ENCODE data around the gene TEX9. TPM values are rescaled to one million over a fixed set of nuclear protein-coding genes. Genes with fewer than 3 reads are reported as not detected.
"Not testable (repeated sequence)": the region's sequence is repeated elsewhere in the genome, so short reads cannot be mapped to it uniquely, and the experiment has no call there.

The TEX9 gene
- total and polyA plus RNA-seq, 10 donors = 2.4 to 21.4 (median 5.8) TPM

DNA sequence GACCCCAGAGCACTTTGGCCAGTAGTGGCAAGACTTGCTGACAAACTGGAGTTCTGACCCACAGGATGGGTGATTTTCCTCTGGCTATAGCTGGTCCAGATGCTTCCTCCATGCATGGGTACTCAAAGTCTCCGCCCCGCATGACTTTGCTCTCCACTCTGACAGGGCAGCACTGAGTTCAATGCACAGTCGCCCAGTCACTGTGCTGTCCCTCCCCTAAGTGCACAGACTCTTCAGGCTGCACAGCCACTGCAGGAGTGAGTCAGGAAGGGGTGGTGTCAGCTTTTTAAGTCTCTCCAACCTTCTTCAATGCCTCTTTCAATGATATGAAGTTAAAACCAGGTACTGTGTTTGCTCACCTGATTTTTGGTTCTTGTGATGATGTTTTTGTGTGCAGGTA is 17.8 kb downstream of the TEX9 start:
- Histone ChIP-seq H3K27me3 (replicated peaks in 1 of 7) (no peaks in the 10 kb centered on the region), H3K4me1 (no peaks in the 10 kb centered on the region), H3K36me3 (no peaks in the 10 kb centered on the region), H3K27ac (no peak overlapping the region), H3K9me3 (peaks cover 0 to 36% (median 26%) of the 10 kb centered on the region in 8 donors), H3K4me3 (no peak overlapping the region)
- DNase-seq = no peak
- TF ChIP-seq, protein P1, sequence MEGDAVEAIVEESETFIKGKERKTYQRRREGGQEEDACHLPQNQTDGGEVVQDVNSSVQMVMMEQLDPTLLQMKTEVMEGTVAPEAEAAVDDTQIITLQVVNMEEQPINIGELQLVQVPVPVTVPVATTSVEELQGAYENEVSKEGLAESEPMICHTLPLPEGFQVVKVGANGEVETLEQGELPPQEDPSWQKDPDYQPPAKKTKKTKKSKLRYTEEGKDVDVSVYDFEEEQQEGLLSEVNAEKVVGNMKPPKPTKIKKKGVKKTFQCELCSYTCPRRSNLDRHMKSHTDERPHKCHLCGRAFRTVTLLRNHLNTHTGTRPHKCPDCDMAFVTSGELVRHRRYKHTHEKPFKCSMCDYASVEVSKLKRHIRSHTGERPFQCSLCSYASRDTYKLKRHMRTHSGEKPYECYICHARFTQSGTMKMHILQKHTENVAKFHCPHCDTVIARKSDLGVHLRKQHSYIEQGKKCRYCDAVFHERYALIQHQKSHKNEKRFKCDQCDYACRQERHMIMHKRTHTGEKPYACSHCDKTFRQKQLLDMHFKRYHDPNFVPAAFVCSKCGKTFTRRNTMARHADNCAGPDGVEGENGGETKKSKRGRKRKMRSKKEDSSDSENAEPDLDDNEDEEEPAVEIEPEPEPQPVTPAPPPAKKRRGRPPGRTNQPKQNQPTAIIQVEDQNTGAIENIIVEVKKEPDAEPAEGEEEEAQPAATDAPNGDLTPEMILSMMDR (IDR thresholded peaks at IDR 0.05 in 8 of 11, conservative IDR thresholded peaks at IDR 0.05 in 3 of 11) = no peak
- TF ChIP-seq POLR2A (IDR thresholded peaks at IDR 0.05) = no peak
- intact Hi-C loops (cut with DNase I; ENCODE audit: low total_unique reads) = no loop called here
- WGBS, 5 donors = 93 to 100% (median 96%) methylated on average over 3 of the region's 3 CpGs

DNA sequence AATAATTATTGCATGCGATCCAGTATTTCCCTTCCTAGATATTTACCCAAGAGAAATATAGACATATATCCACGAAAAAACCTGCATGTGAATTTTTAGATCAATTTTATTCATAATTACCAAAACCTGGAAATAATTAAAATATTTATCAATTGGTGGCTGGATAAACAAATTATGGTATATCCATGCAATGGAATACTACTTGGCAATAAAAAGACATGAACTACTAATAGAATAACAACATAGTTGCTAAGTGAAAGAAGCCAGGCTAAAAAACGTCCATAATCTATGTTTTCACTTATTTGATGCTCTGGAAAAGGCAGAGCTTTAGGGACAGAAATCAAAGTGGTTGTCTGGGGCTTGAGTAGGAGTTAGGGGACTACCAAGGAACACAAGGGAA is 20.7 kb downstream of the TEX9 start:
- no peaks in the 10 kb centered on the region for H3K27me3 ChIP-seq (replicated peaks in 1 of 7)
- TF ChIP-seq, protein P1 (IDR thresholded peaks at IDR 0.05 in 8 of 11, conservative IDR thresholded peaks at IDR 0.05 in 3 of 11) = no peak
- TF ChIP-seq POLR2AphosphoS5 (IDR thresholded peaks at IDR 0.05) = no peak
- no peak for TF ChIP-seq POLR2A (IDR thresholded peaks at IDR 0.05)
- DNase-seq = no peak
- H3K36me3 ChIP-seq = no peaks in the 10 kb centered on the region
- intact Hi-C loops (cut with DNase I; ENCODE audit: low total_unique reads) = no loop called here
- H3K27ac ChIP-seq = no peak overlapping the region
- 83 to 92% (median 86%) methylated on average over 3 of the region's 3 CpGs for WGBS, 5 donors
- H3K4me3 ChIP-seq = no peak overlapping the region
- peaks cover 0 to 8% (median 4%) of the 10 kb centered on the region in 8 donors for H3K9me3 ChIP-seq
- H3K4me1 ChIP-seq = no peaks in the 10 kb centered on the region

DNA sequence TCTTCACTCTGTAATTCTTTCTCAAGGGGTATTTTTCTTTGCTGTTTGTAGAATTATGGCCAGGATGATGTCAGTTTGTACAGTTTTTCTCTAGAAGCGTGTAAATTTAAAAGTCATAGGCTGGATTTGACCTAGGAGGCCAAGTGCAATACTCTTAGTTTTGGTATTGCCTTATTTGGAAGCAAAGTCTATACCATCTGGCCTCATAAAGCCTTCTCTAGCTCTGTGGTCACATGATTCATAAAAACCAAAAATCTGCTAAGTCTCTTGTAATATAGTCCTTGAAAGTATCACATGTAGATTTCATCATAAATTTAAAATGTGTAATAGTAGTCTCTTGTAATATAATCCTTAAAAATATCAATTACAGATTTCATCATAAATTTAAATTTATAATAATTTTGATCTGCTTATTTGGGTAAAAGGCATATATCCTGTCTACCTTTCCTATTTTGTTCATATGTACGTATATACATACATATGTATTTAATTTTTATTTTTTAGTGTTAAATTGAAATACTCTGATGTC is 25.6 kb downstream of the TEX9 start:
- Histone ChIP-seq H3K9me3 (peaks cover 0 to 3% (median 0%) of the 10 kb centered on the region in 8 donors), H3K4me1 (no peaks in the 10 kb centered on the region), H3K27ac (no peak overlapping the region), H3K36me3 (no peaks in the 10 kb centered on the region), H3K4me3 (no peak overlapping the region), H3K27me3 (replicated peaks in 1 of 7) (no peaks in the 10 kb centered on the region)
- WGBS, 5 donors = 90 to 95% (median 93%) methylated on average over 2 of the region's 2 CpGs
- TF ChIP-seq POLR2A (IDR thresholded peaks at IDR 0.05) = no peak
- TF ChIP-seq POLR2AphosphoS5 (IDR thresholded peaks at IDR 0.05) = no peak
- intact Hi-C loops (cut with DNase I; ENCODE audit: low total_unique reads) = no loop called here
- DNase-seq = no peak

DNA sequence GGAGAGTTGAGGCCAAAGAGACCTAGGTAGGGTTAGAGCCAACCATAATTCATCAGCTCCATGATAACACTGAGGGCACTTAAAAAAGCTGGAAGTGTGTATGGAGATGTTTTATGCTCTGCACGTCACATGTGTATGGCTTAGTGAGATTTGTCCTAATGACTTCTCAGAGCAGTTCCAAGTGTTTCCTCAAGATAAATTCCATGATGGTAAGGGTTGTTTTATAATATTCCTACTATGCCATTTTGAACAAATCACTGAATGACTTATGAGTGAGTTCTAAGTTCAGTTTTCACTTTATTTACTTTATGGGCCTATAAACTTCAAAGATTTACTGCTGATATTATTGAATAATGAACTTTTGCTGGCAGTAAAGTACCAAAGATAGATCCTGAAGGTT is 28.1 kb downstream of the TEX9 start:
- DNase-seq = no peak
- Histone ChIP-seq H3K4me1 (no peaks in the 10 kb centered on the region), H3K9me3 (no peaks in the 10 kb centered on the region), H3K4me3 (no peak overlapping the region), H3K27ac (no peak overlapping the region), H3K27me3 (replicated peaks in 1 of 7) (no peaks in the 10 kb centered on the region), H3K36me3 (no peaks in the 10 kb centered on the region)
- intact Hi-C loops (cut with DNase I; ENCODE audit: low total_unique reads) = no loop called here
- WGBS, 5 donors = 89 to 100% (median 98%) methylated on average over 1 of the region's 1 CpG
- no peak for TF ChIP-seq POLR2A (IDR thresholded peaks at IDR 0.05)
- TF ChIP-seq, protein P1 (IDR thresholded peaks at IDR 0.05 in 8 of 11, conservative IDR thresholded peaks at IDR 0.05 in 3 of 11) = no peak
- no peak for TF ChIP-seq POLR2AphosphoS5 (IDR thresholded peaks at IDR 0.05)

DNA sequence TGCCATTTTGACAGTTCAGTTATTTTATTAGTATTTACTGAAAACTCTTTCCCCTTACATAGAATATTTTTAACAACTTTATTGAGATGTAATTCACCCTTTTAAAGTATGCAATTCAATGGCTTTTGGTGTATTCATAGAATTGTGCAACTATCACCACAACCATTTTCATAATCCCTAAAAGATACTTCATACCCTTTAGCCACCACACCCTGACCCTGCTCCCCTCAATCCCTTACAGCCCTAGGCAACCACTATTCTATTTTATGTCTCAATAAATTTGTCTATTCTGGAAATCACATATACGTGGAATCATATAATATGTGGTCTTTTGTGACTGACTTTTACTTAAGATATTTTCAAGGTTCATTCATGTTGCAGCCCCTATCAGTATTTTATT is 29.7 kb downstream of the TEX9 start:
- no peak overlapping the region for H3K27ac ChIP-seq
- no peak for TF ChIP-seq POLR2A (IDR thresholded peaks at IDR 0.05)
- TF ChIP-seq POLR2AphosphoS5 (IDR thresholded peaks at IDR 0.05) = no peak
- TF ChIP-seq, protein P1 (IDR thresholded peaks at IDR 0.05 in 8 of 11, conservative IDR thresholded peaks at IDR 0.05 in 3 of 11) = no peak
- no peak for DNase-seq
- no peaks in the 10 kb centered on the region for H3K4me1 ChIP-seq
- WGBS, 5 donors = 86 to 98% (median 93%) methylated on average over 1 of the region's 1 CpG
- no peak overlapping the region for H3K4me3 ChIP-seq
- no peaks in the 10 kb centered on the region for H3K36me3 ChIP-seq
- intact Hi-C loops (cut with DNase I; ENCODE audit: low total_unique reads) = no loop called here
- no peaks in the 10 kb centered on the region for H3K27me3 ChIP-seq (replicated peaks in 1 of 7)
- no peaks in the 10 kb centered on the region for H3K9me3 ChIP-seq

DNA sequence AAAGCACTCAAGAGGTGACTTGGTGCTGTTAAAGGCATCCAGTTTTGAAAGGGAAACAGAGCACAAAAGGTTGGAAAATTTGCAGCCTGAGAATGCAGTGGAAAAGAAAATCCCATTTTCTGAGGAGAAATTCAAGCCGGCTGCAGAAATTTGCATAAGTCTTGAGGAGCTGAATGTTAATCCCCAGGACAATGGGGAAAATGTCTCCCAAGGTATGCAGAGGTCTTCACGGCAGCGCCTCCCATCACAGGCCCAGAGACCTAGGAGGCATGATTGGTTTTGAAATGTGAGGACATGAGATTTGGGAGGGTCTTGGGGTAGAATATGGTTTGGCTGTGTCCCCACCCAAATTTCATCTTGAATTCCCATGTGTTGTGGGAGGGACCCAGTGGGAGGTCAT is 32.1 kb downstream of the TEX9 start:
- not testable (repeated sequence) for DNase-seq

DNA sequence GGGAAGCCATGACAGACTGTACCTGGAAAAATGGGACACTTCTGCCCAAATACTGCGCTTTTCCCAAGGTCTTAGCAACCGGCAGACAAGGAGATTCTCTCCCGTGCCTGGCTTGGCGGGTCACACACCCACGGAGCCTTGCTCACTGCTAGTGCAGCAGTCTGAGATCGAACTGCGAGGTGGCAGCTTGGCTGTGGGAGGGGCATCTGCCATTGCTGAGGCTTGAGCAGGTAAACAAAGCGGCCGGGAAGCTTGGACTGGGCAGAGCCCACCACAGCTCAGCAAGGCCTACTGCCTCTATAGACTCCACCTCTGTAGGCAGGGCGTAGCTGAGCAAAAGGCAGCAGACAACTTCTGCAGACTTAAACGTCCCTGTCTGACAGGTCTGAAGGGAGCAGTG is 34.0 kb downstream of the TEX9 start:
- DNase-seq; intact Hi-C loops (cut with DNase I; ENCODE audit: low total_unique reads): not testable (repeated sequence)

More for the DNA sequence above, 32.1 kb downstream of the TEX9 start:
- 94 to 97% (median 96%) methylated on average over 3 of the region's 3 CpGs for WGBS, 5 donors
- H3K27ac ChIP-seq; H3K4me3 ChIP-seq; intact Hi-C loops (cut with DNase I; ENCODE audit: low total_unique reads); H3K4me1 ChIP-seq; H3K9me3 ChIP-seq; H3K27me3 ChIP-seq (replicated peaks in 1 of 7); H3K36me3 ChIP-seq: not testable (repeated sequence)

More for the DNA sequence above, 34.0 kb downstream of the TEX9 start:
- H3K4me3 ChIP-seq; H3K36me3 ChIP-seq; H3K4me1 ChIP-seq; H3K27ac ChIP-seq; H3K27me3 ChIP-seq (replicated peaks in 1 of 7); H3K9me3 ChIP-seq: not testable (repeated sequence)
- 89 to 98% (median 95%) methylated on average over 7 to 11 of the region's 11 CpGs for WGBS, 5 donors
